Activated CD4-positive, alpha-beta T cell treated with anti-CD3 and anti-CD28 coated beads for 36 hours (primary cell): ENCODE data around the gene TMEM109. TPM values are rescaled to one million over a fixed set of nuclear protein-coding genes. Genes with fewer than 3 reads are reported as not detected.

Experiments used
- ATAC-seq: fragments of 200-7000 bp; cut with Tn5 transposase; one replicate; pipeline ENCODE4 v1.10.0; 2021; ENCODE audit warnings: mild to moderate bottlenecking, moderate library complexity
- CTCF ChIA-PET: fragments of 350-600 bp; sonication (Branson Sonifier 250); formaldehyde crosslinking; loops from one replicate; lab custom pipeline; 2021; ENCODE audit warnings: antibody characterized with exemption; lab: Charles Lee
- POLR2A ChIA-PET: fragments of 350-600 bp; sonication (Branson Sonifier 250); formaldehyde crosslinking; loops from one replicate; lab custom pipeline; 2021; ENCODE audit warnings: antibody characterized with exemption, inconsistent platforms; lab: Charles Lee
- DNase-seq: peaks from one replicate; pipeline ENCODE4 v3.0.0-alpha.2; 2020
- H3K27ac Mint-ChIP-seq: one replicate; pipeline ENCODE4 v1.8.0; 2021; ENCODE audit warnings: mixed read lengths
- H3K27me3 Mint-ChIP-seq: one replicate; pipeline ENCODE4 v1.8.0; 2021; ENCODE audit warnings: mixed read lengths
- H3K36me3 Mint-ChIP-seq: one replicate; pipeline ENCODE4 v1.8.0; 2021; ENCODE audit warnings: low read depth, mixed read lengths
- H3K4me1 Mint-ChIP-seq: one replicate; pipeline ENCODE4 v1.8.0; 2021; ENCODE audit warnings: mixed read lengths
- H3K4me3 Mint-ChIP-seq: one replicate; pipeline ENCODE4 v1.8.0; 2021; ENCODE audit warnings: mild to moderate bottlenecking, moderate library complexity, mixed read lengths
- H3K9me3 Mint-ChIP-seq: one replicate; pipeline ENCODE4 v1.8.0; 2021; ENCODE audit warnings: low read depth, mixed read lengths
- intact Hi-C, 2 experiments: fragments of 100-400 bp; cut with DNase I in 1 of 2; cut with micrococcal nuclease in 1 of 2; formaldehyde crosslinking; loops; one replicate each; pipeline versions ENCODE4 v1.14.2 to v1.15.1; 2022 to 2024; cut with DNase I, micrococcal nuclease
- total RNA-seq, 2 experiments: library from RNA; stranded (reverse); gene quantifications; one replicate each; pipeline ENCODE4 v1.2.3, GENCODE V29; 2021

TMEM109 gene
- total RNA-seq, 2 experiments from 2014 or later, result 80.3 to 89.1 TPM

GRCh38 chr11:60971520-60971919 lies 57.6 kb downstream of the TMEM109 start, which contains the start of gene CD6:
CD6 (plus strand) TSS chr11:60971680; CDS start chr11:60971866, 186 bp downstream.
- Mint-ChIP-seq H3K4me1 (peaks cover 21% of the 10 kb centered on the region), H3K27ac (peak within 1 kb of the TSS; percentile 98)
- peak; percentile 60 for ATAC-seq

GRCh38 chr11:60972182-60973030 lies 58.4 kb downstream of the TMEM109 start:
- DNase-seq (peak; percentile 70), ATAC-seq (peak; percentile 37)
- H3K27me3 Mint-ChIP-seq, result peaks cover under 1% of the 10 kb centered on the region
- intact Hi-C loops, result no loop called here
- peak overlapping the region; percentile 98 for H3K27ac Mint-ChIP-seq
- H3K4me1 Mint-ChIP-seq, result peaks cover 29% of the 10 kb centered on the region
- ChIA-PET POLR2A (interaction anchor here (0.6 to 1.3 kb wide), 5 partner anchors 23 to 140 kb away, joined by 3 to 5 read pairs (median 4); no protein-coding TSS in a partner anchor), CTCF (interaction anchor here (0.6 to 3.2 kb wide), 5 partner anchors 7 to 203 kb away, joined by 3 to 16 read pairs (median 4); no protein-coding TSS in a partner anchor)
- H3K36me3 Mint-ChIP-seq, result peaks cover 54% of the 10 kb centered on the region
- peak overlapping the region; percentile 87 for H3K4me3 Mint-ChIP-seq
- peaks cover 3% of the 10 kb centered on the region for H3K9me3 Mint-ChIP-seq

More at GRCh38 chr11:60971520-60971919, 57.6 kb downstream of the TMEM109 start, which contains the start of gene CD6:
- Mint-ChIP-seq H3K4me3 (peak within 1 kb of the TSS; percentile 87), H3K27me3 (peaks cover 2% of the 10 kb centered on the region), H3K9me3 (peaks cover 3% of the 10 kb centered on the region), H3K36me3 (peaks cover 46% of the 10 kb centered on the region)
- intact Hi-C loops, result loop anchor here in 1 of 2 experiments (2.0 kb wide), 2 partner anchors 51 to 139 kb away; no protein-coding TSS in a partner anchor
- POLR2A ChIA-PET, result interaction anchor here (0.8 to 1.5 kb wide), 6 partner anchors 13 to 131 kb away, joined by 3 to 5 read pairs (median 4); partner anchors contain the start of gene CD5
- CTCF ChIA-PET, result interaction anchor here (0.7 to 3.2 kb wide), 15 partner anchors 8 to 215 kb away, joined by 3 to 16 read pairs (median 4); partner anchors contain the start of gene CD5
- peak; percentile 82 for DNase-seq

Other genes starting within 250 kb of the TMEM109 start
- not detected for gene MS4A8, start 214.5 kb upstream of the TMEM109 start, total RNA-seq
- gene MS4A18, start 189.4 kb upstream of the TMEM109 start, total RNA-seq, result not detected
- not detected for gene MS4A15, start 157.3 kb upstream of the TMEM109 start, total RNA-seq
- not detected for gene MS4A10, start 128.8 kb upstream of the TMEM109 start, total RNA-seq
- gene CCDC86, start 72.0 kb upstream of the TMEM109 start, total RNA-seq, result 10 to 100 TPM; 52.1 to 75.1 TPM
- gene PTGDR2, start 58.2 kb upstream of the TMEM109 start, total RNA-seq, result under 1 TPM; 0.11 to 0.18 TPM
- gene ZP1, start 46.6 kb upstream of the TMEM109 start, total RNA-seq, result not detected
- gene PRPF19, start 7.6 kb upstream of the TMEM109 start, total RNA-seq, result 100 to 1,000 TPM; 148 to 197 TPM
- 1 to 10 TPM; 1.9 to 2.0 TPM for gene TMEM132A, start 10.3 kb downstream of the TMEM109 start, total RNA-seq
- gene SLC15A3, start 38.0 kb downstream of the TMEM109 start, total RNA-seq, result 1 to 10 TPM; 7.0 to 9.6 TPM
- 100 to 1,000 TPM; 286 to 377 TPM for gene CD6, start 57.5 kb downstream of the TMEM109 start, total RNA-seq
- 100 to 1,000 TPM; 298 to 399 TPM for gene CD5, start 188.3 kb downstream of the TMEM109 start, total RNA-seq
- gene VPS37C, start 247.3 kb downstream of the TMEM109 start, total RNA-seq, result 10 to 100 TPM in 1 of 2 experiments, 1 to 10 TPM in 1; 9.5 to 10.6 TPM